ENCODE data around the gene IGF1R. TPM values are rescaled to one million over a fixed set of nuclear protein-coding genes. Genes with fewer than 3 reads are reported as not detected.
A peak's percentile ranks its signal among the peaks of the same experiment; 100 is the strongest.

The IGF1R gene
- total RNA-seq: 47.7 TPM
- long read RNA-seq, full-length matches to known transcripts: 1 of 35 reads
- long read RNA-seq, partial matches to known transcripts: 6 of 35 reads
- long read RNA-seq, other reads (novel, unspliced or antisense): 28 of 35 reads

DNA sequence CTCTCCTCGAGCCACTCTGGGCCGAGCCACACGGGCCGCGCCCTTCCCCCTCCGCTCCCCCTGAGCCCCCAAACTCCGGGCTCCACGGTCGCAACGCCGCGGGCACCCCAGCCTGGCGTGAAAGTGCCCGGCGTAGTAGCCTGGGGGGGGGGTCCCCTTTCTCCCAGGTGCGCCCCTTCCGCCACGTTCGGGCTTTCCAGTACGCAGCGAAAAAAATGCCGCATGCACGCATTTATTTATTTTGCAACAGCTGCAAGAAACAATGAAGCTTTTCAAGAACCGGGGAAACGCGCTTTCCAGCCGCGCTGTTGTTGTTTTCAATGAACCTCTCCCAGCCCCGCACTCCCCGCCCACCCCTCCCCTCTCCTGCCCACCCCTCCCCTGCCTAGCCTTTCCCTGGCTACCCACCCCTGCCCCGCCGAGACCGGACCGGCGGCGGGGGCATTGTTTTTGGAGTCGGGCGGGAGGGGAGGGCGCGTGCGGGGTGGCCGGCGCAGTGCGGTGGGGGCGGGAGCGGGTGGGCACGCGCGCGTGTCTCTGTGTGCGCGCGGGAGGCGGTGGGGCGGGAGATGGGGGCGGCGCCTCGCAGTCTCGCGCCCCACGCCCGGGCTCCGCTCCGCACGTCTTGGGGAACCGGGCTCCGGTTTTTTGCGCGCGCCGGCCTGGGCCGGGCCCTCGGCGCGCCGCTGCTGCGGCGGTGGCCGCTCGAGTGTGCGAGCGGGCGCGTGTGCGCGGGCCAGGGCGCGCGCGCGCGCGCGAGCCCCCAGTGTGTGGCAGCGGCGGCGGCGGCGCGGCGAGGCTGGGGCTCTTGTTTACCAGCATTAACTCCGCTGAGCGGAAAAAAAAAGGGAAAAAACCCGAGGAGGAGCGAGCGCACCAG lies at the start of gene IGF1R:
Gene IGF1R (plus strand): TSS at position 766 of the 880 bp plus-strand sequence. CDS start 1,043 bp downstream, outside the sequence.
- ATAC-seq (peak; percentile 88 to 95), DNase-seq (peak; percentile 91)
- TF ChIP-seq, protein P1, sequence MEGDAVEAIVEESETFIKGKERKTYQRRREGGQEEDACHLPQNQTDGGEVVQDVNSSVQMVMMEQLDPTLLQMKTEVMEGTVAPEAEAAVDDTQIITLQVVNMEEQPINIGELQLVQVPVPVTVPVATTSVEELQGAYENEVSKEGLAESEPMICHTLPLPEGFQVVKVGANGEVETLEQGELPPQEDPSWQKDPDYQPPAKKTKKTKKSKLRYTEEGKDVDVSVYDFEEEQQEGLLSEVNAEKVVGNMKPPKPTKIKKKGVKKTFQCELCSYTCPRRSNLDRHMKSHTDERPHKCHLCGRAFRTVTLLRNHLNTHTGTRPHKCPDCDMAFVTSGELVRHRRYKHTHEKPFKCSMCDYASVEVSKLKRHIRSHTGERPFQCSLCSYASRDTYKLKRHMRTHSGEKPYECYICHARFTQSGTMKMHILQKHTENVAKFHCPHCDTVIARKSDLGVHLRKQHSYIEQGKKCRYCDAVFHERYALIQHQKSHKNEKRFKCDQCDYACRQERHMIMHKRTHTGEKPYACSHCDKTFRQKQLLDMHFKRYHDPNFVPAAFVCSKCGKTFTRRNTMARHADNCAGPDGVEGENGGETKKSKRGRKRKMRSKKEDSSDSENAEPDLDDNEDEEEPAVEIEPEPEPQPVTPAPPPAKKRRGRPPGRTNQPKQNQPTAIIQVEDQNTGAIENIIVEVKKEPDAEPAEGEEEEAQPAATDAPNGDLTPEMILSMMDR (IDR thresholded peaks at IDR 0.05): no peak
- H3K27ac ChIP-seq: peak within 1 kb of the TSS; percentile 87
- H3K9me3 ChIP-seq: no peaks in the 10 kb centered on the region
- intact Hi-C loops (cut with DNase I): no loop called here
- peaks cover 36% of the 10 kb centered on the region for H3K4me1 ChIP-seq
- H3K27me3 ChIP-seq (ENCODE audit: low read depth): peaks cover 6% of the 10 kb centered on the region
- peak within 1 kb of the TSS; percentile 80 for H3K4me3 ChIP-seq
- no peaks in the 10 kb centered on the region for H3K36me3 ChIP-seq

DNA sequence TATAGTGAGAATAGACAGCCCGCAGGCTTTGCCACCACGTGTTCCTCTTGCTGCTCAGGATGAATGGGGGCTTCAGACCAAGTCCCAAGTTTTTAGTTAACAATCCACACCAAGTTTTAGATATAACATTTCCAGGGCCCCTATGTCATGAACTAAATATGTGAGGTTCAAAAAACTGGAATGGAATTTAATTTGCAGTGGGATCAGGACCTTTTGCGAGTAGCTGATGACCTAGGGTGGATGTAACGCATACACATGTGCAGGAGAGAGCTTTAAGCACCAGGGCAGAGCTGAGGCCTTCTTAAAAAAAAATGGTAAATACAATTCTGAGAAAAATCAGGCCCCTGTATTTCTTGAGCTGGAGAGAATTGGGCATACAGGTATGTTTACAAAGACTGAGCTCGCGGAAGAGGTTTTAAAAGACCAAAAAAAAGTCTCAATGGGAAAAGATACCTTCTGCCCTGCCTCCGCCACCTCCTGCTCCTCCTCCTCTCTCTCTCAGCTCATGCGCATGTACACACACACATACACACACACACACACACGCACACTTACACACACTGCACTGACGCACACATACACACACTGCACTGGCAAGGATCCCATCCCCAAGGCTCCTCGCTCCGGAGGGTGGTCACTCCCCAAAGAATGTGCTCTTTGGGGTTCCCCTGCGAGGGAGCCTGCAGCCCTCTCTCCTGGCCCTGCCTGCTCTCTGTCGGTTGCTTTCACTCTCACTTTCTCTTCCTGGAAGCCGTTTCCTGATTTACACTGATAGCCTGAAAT lies 48.2 kb upstream of the IGF1R start:
- Histone ChIP-seq H3K9me3 (no peaks in the 10 kb centered on the region), H3K27me3 (ENCODE audit: low read depth) (peaks cover 9% of the 10 kb centered on the region), H3K4me3 (peak overlapping the region; percentile 53), H3K4me1 (peaks cover 13% of the 10 kb centered on the region), H3K27ac (peak overlapping the region; percentile 65), H3K36me3 (no peaks in the 10 kb centered on the region)
- TF ChIP-seq, protein P1 (IDR thresholded peaks at IDR 0.05): no peak
- DNase-seq: peak; percentile 55
- intact Hi-C loops (cut with DNase I): no loop called here
- peak; percentile 86 to 89 for ATAC-seq

DNA sequence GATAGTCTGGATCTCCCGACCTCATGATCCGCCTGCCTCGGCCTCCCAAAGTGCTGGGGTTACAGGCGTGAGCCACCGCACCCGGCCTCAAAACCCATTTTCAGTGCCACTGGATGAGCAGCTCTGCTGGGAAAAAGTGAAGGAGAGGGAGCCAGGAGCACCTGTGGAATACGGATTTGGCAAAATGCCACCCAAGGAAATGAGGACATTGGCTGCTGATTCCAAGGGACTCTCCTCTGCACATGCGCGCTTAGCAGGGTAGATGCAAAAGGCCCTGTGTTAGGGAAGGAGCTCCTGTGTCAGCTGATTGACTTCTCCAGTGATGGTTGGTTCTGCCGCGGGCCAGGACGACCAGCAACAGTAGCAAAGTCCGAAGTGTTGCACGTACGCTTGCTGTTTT lies 43.4 kb upstream of the IGF1R start:
- Histone ChIP-seq H3K36me3 (no peaks in the 10 kb centered on the region), H3K27ac (no peak overlapping the region), H3K4me1 (peaks cover 11% of the 10 kb centered on the region), H3K9me3 (no peaks in the 10 kb centered on the region), H3K4me3 (no peak overlapping the region), H3K27me3 (ENCODE audit: low read depth) (peaks cover 5% of the 10 kb centered on the region)
- ATAC-seq: no peak
- no peak for DNase-seq
- intact Hi-C loops (cut with DNase I): no loop called here
- TF ChIP-seq, protein P1 (IDR thresholded peaks at IDR 0.05): no peak

DNA sequence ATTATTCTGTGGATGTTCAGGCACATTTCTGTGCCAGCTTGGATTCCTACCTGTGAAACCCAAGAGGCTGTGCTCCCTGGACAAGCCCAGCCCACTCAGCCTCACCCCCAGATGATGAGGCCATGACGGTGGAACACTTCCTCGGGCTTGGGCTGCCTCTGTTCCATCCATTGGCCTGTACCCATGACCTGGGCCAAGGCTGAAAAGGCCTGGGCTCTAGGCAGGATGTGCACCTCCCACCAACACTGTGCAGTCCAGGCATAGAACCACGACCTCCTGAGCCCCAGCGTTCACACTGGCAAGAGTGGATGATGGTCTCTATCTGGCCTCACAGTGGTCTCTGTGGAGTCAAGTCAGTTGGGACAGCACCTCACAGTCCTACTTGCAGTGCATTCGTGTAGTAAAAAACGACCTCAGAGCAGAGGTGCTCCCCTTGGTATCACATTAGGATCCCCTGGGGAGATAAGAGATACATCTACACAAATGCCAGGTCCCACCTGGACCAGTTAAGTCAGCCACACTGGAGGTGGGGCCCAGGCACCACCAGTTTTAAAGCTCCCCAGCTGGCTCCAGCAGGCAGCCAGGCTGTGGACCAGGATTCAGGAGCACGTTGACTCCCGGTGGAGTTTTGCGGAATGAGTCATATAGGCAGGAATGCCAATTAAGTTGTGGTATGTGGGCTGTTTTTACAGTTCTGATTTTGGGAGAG lies 39.0 kb upstream of the IGF1R start:
- ATAC-seq (no peak), DNase-seq (no peak)
- intact Hi-C loops (cut with DNase I): no loop called here
- no peaks in the 10 kb centered on the region for H3K4me1 ChIP-seq
- TF ChIP-seq, protein P1 (IDR thresholded peaks at IDR 0.05): no peak
- H3K4me3 ChIP-seq: no peak overlapping the region
- H3K9me3 ChIP-seq: no peaks in the 10 kb centered on the region
- peaks cover 5% of the 10 kb centered on the region for H3K27me3 ChIP-seq (ENCODE audit: low read depth)
- no peak overlapping the region for H3K27ac ChIP-seq
- no peaks in the 10 kb centered on the region for H3K36me3 ChIP-seq

DNA sequence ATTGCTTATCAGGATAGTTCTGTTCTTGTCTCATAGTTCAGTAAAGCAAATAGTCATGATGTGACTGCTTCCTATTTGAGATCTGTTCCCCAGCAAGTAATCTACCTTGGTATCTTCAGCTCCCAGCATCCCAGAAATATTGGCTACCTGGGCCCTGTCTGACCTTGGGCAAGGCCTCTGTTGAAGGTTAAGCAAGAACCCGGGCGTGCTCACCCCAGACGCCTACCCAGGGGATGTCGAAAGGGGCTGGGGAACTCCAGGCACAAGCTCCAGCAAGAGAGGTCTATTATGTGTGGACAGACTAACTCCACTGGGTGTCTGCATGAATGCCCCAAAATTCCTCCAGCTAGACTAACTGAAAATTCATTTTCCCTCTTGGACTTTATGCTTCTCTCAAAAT lies 37.3 kb upstream of the IGF1R start:
- TF ChIP-seq, protein P1 (IDR thresholded peaks at IDR 0.05): no peak

More for the DNA sequence above, 37.3 kb upstream of the IGF1R start:
- no peak for DNase-seq
- Histone ChIP-seq H3K36me3 (no peaks in the 10 kb centered on the region), H3K27me3 (ENCODE audit: low read depth) (peaks cover 5% of the 10 kb centered on the region), H3K4me3 (no peak overlapping the region), H3K27ac (no peak overlapping the region), H3K9me3 (no peaks in the 10 kb centered on the region), H3K4me1 (no peaks in the 10 kb centered on the region)
- intact Hi-C loops (cut with DNase I): no loop called here
- ATAC-seq: no peak
